Kidney (tissue), 14 donors: ENCODE results near the gene HLX. TPM values are rescaled to one million over a fixed set of nuclear protein-coding genes. Genes with fewer than 3 reads are reported as not detected.

Source experiments
- DNase-seq, 5 donors: peaks; one replicate each; pipeline ENCODE4 v3.0.0-alpha.2; 2013 to 2020
- FAIRE-seq: peaks from 2 replicates; lab custom pipeline; 2012; peaks lifted over from hg19 to GRCh38; lab: Jason Lieb, UNC
- H3K27ac ChIP-seq, 2 donors: one replicate each; pipeline ENCODE4 v1.7.0; 2013; ENCODE audit warnings: low read depth in 2 of 2, low read length in 2 of 2, inconsistent platforms in 1 of 2
- H3K27me3 ChIP-seq: one replicate; pipeline ENCODE4 v1.7.1; 2013; ENCODE audit warnings: low read length, inconsistent platforms; ENCODE audit not compliant: control insufficient read depth, insufficient read depth
- H3K36me3 ChIP-seq, 3 donors: one replicate each; pipeline versions ENCODE4 v1.7.0 to v1.7.1; 2013; ENCODE audit warnings: low read length in 3 of 3, control low read depth in 1 of 3, inconsistent platforms in 1 of 3; ENCODE audit not compliant: insufficient read depth in 3 of 3, control insufficient read depth in 2 of 3
- H3K4me1 ChIP-seq, 3 donors: one replicate each; pipeline versions ENCODE4 v1.7.0 to v1.7.1; 2013; ENCODE audit warnings: low read length in 3 of 3, inconsistent platforms in 1 of 3, low read depth in 1 of 3; ENCODE audit not compliant: control insufficient read depth in 2 of 3, insufficient read depth in 2 of 3
- H3K4me3 ChIP-seq, 3 donors: one replicate each; pipeline versions ENCODE4 v1.7.0 to v1.8.1; 2013; ENCODE audit warnings: low read length in 3 of 3, control low read depth in 1 of 3, inconsistent platforms in 1 of 3
- H3K9ac ChIP-seq, 3 donors: one replicate each; pipeline versions ENCODE4 v1.7.0 to v1.7.1; 2013; ENCODE audit warnings: low read length in 3 of 3, control low read depth in 1 of 3, inconsistent platforms in 1 of 3
- H3K9me3 ChIP-seq, 3 donors: one replicate each; pipeline versions ENCODE4 v1.7.0 to v1.7.1; 2013; ENCODE audit warnings: low read length in 3 of 3, control low read depth in 1 of 3, inconsistent platforms in 1 of 3; ENCODE audit not compliant: control insufficient read depth in 2 of 3, insufficient read depth in 1 of 3
- intact Hi-C: fragments of 100-400 bp; cut with DNase I; formaldehyde crosslinking; loops from one replicate; pipeline ENCODE4 v1.11.1; 2022
- polyA plus RNA-seq: library from polyadenylated mRNA; stranded (reverse); fragments of 350-450 nt; fragmentation: Illumina TruSeq; extraction: RNeasy Lipid Tissue Mini Kit (QIAGEN cat#74804); gene quantifications from one replicate; pipeline ENCODE4 v1.2.3, GENCODE V29; 2014; ENCODE audit warnings: low read depth, low replicate concordance; ENCODE audit not compliant: insufficient read depth
- total RNA-seq: library from RNA; stranded (reverse); fragmentation: NEBNext Ultra II Directional; extraction: Animal tissue kit (Norgen Biotek cat#: 25700); gene quantifications from one replicate; pipeline ENCODE4 v1.2.1, GENCODE V29; 2021
- TF ChIP-seq, protein P1 (sequence below): IDR thresholded peaks from 3 replicates; pipeline ENCODE4 v1.5.1; 2012; ENCODE audit warnings: mild to moderate bottlenecking, moderate library complexity, borderline replicate concordance; ENCODE audit not compliant: insufficient read depth; ENCODE audit errors: extremely low read depth
- donor health status: control.
- donor health status: control.
- donor health status: control.
- donor health status: control.
- donor health status: control.
- donor health status: DM: yes; HTN: yes; CAD: no.
- donor health status: Normal renal cell carcinoma (clear cell type).

Gene HLX
- total and polyA plus RNA-seq, 2 donors from 2014 or later: 4.7 to 8.2 TPM

DNA sequence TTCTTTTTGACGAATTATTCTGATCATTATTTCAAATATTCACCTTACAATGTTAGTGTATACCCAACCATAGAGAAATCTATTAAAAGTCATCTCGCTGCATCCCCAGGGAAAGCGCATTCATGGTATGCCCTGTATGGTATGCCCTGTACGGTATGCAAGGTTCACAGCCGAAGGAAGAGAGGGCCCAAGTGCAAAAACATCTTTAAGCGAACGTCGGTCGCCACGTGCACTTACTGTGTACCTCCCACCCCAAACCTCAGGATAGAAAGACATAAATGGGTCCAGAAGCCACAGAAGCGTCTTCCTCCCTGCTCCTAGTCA is 14.4 kb downstream of the HLX start:
- Histone ChIP-seq H3K27ac (no peak overlapping the region), H3K9ac (no peak overlapping the region), H3K36me3 (no peaks in the 10 kb centered on the region), H3K4me3 (peak overlapping the region in 2 of 3 donors; percentile 42 to 52), H3K9me3 (no peaks in the 10 kb centered on the region), H3K4me1 (peaks cover 0 to 7% (median 0%) of the 10 kb centered on the region in 3 donors), H3K27me3 (peaks cover 78% of the 10 kb centered on the region)
- intact Hi-C loops: no loop called here
- FAIRE-seq (no peak), DNase-seq (no peak)
- TF ChIP-seq, protein P1, sequence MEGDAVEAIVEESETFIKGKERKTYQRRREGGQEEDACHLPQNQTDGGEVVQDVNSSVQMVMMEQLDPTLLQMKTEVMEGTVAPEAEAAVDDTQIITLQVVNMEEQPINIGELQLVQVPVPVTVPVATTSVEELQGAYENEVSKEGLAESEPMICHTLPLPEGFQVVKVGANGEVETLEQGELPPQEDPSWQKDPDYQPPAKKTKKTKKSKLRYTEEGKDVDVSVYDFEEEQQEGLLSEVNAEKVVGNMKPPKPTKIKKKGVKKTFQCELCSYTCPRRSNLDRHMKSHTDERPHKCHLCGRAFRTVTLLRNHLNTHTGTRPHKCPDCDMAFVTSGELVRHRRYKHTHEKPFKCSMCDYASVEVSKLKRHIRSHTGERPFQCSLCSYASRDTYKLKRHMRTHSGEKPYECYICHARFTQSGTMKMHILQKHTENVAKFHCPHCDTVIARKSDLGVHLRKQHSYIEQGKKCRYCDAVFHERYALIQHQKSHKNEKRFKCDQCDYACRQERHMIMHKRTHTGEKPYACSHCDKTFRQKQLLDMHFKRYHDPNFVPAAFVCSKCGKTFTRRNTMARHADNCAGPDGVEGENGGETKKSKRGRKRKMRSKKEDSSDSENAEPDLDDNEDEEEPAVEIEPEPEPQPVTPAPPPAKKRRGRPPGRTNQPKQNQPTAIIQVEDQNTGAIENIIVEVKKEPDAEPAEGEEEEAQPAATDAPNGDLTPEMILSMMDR: no peak

DNA sequence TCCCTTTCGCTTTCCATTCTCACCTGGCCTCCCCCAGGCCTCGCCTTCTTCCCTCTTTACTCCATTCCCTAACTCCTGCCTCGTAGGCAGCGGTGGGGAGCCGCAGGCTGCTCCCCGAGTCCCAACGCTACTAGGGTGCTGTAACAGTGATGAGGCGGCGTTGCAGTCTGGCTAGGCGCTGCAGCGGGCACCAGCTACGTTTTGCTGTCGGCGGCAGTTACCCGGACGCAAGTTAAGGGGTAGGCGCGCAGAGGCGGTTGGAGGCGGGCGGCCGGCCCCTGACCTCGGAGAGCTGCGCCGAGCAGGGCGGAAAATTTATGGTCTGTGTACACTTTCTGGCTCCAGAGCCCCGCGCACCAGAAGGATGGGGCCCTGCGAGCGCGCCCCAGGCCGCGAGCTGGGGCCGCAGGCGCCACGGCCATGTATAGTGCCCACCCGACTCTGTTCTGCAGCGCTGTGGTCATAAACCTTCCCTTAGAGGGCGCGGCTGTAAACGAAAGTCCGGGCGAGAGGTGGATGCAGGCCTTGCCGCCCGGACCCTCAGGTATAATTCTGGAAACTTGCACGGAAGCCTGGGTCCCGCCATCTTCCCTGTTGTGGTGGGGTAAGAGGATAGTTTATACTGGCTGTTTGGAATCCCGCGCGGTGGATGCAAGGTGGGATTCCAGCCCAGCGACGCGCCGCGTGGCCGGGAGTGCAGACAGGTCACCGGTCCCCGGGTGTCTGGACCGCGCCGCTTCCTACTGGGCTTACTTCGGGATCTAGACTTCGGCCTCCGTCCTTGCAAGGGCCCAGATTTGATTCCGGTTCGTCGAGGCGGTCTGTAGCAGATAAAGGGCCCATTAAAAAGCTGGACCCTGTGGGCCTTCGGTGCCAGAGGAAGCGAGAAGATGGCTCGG is 15.0 kb downstream of the HLX start:
- H3K9ac ChIP-seq: no peak overlapping the region
- TF ChIP-seq, protein P1: no peak
- H3K9me3 ChIP-seq: no peaks in the 10 kb centered on the region
- FAIRE-seq: no peak
- H3K36me3 ChIP-seq: no peaks in the 10 kb centered on the region
- H3K27ac ChIP-seq: no peak overlapping the region
- H3K4me1 ChIP-seq: peaks cover 0 to 7% (median 0%) of the 10 kb centered on the region in 3 donors
- intact Hi-C loops: no loop called here
- H3K27me3 ChIP-seq: peaks cover 72% of the 10 kb centered on the region
- DNase-seq: peak in 3 of 5 donors; percentile 45 to 68 (median 58)
- peak overlapping the region in 2 of 3 donors; percentile 42 to 52 for H3K4me3 ChIP-seq

DNA sequence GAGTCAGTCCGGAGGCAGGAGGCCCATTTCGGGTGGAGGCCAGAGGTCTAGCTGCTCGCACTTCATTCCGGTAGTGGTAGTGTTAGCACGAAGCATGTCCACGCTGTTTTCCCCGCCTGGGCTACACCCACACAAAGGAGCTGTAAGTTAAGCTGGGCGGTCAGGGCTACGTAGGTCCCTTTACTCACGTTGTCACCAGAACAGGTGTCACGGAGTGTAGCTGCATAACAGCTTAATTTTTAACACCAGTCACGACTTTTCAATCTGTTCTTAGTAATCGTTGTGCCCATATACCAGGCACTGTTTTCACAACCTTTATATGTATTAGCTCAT is 15.6 kb downstream of the HLX start:
- Histone ChIP-seq H3K9me3 (no peaks in the 10 kb centered on the region), H3K27ac (no peak overlapping the region), H3K27me3 (peaks cover 66% of the 10 kb centered on the region), H3K9ac (no peak overlapping the region), H3K36me3 (no peaks in the 10 kb centered on the region), H3K4me3 (no peak overlapping the region), H3K4me1 (peaks cover 0 to 7% (median 0%) of the 10 kb centered on the region in 3 donors)
- DNase-seq: peak in 1 of 5 donors; percentile 48
- TF ChIP-seq, protein P1: no peak
- intact Hi-C loops: no loop called here
- FAIRE-seq: no peak
